A673 (cell line): ENCODE data around the gene PLEKHH1.

Experiments
- CTCF ChIP-seq: fragments of 300-800, 200-600 bp; sonication (generic); conservative IDR thresholded peaks from 2 replicates; pipeline ENCODE4 v1.5.1; 2017; ENCODE audit warnings: low read depth, mild to moderate bottlenecking, antibody characterized with exemption, low read length, moderate library complexity, mixed read lengths
- EZH2 ChIP-seq: fragments of 200-600 bp; sonication (generic); IDR thresholded peaks from 2 replicates; pipeline ENCODE4 v1.6.1; 2017; ENCODE audit warnings: borderline replicate concordance, low read depth, mild to moderate bottlenecking, mixed read lengths, antibody characterized with exemption, low read length; ENCODE audit not compliant: poor library complexity, severe bottlenecking

GRCh38 chr14:67516676-67517075 is 16.4 kb upstream of the PLEKHH1 start:
- TF ChIP-seq CTCF (no peak), EZH2 (no peak)
